OCI-LY1 (cell line): ENCODE results near the gene MMS19.

Experiments used
- H2AFZ ChIP-seq: fragments of 200-600 bp; sonication (generic), shearing (Covaris generic); 2 replicates; pipeline ENCODE4 v1.6.0; 2014; ENCODE audit warnings: antibody characterized with exemption, mild to moderate bottlenecking, low read length
- H3F3A ChIP-seq: fragments of 200-600 bp; sonication (generic), shearing (Covaris generic); 2 replicates; pipeline ENCODE4 v1.6.0; 2014; ENCODE audit warnings: mild to moderate bottlenecking, antibody characterized with exemption, low read length, moderate library complexity; ENCODE audit not compliant: insufficient read depth
- H3K27ac ChIP-seq: fragments of 200-600 bp; sonication (generic); 2 replicates; pipeline ENCODE4 v1.5.1; 2014; ENCODE audit warnings: low read length, mixed run types, mild to moderate bottlenecking, low read depth; ENCODE audit not compliant: poor library complexity, severe bottlenecking
- H3K27me3 ChIP-seq: fragments of 200-600 bp; sonication (generic); 2 replicates; pipeline ENCODE4 v1.6.0; 2014; ENCODE audit warnings: antibody characterized with exemption, mild to moderate bottlenecking, low read length, moderate library complexity; ENCODE audit not compliant: insufficient read depth
- H3K36me3 ChIP-seq: fragments of 200-600 bp; sonication (generic); 2 replicates; pipeline ENCODE4 v1.6.1; 2014; ENCODE audit warnings: mild to moderate bottlenecking, antibody characterized with exemption, low read length, moderate library complexity, mixed read lengths; ENCODE audit not compliant: insufficient read depth
- H3K4me1 ChIP-seq: fragments of 200-600 bp; sonication (generic); 2 replicates; pipeline ENCODE4 v1.5.1; 2014; ENCODE audit warnings: mild to moderate bottlenecking, low read length, moderate library complexity; ENCODE audit not compliant: insufficient read depth, severe bottlenecking
- H3K4me2 ChIP-seq: fragments of 200-600 bp; sonication (generic), shearing (Covaris generic); 2 replicates; pipeline ENCODE4 v1.6.1; 2014; ENCODE audit warnings: low read length
- H3K4me3 ChIP-seq: fragments of 200-600 bp; sonication (generic); 2 replicates; pipeline ENCODE4 v1.5.1; 2014; ENCODE audit warnings: low read length, low read depth, mild to moderate bottlenecking, mixed read lengths; ENCODE audit not compliant: poor library complexity, severe bottlenecking
- H3K79me2 ChIP-seq: fragments of 200-600 bp; shearing (Covaris generic); 2 replicates; pipeline ENCODE4 v1.6.1; 2016; ENCODE audit warnings: mixed run types, low read length, mixed read lengths; ENCODE audit not compliant: insufficient read depth
- H3K9ac ChIP-seq: fragments of 200-600 bp; sonication (generic), shearing (Covaris generic); 2 replicates; pipeline ENCODE4 v1.6.1; 2014; ENCODE audit warnings: mild to moderate bottlenecking, low read length, mixed read lengths
- H3K9me2 ChIP-seq: fragments of 200-600 bp; sonication (generic), shearing (Covaris generic); 2 replicates; pipeline ENCODE4 v1.6.1; 2014; ENCODE audit warnings: low read depth, mild to moderate bottlenecking, low read length, mixed read lengths
- H3K9me3 ChIP-seq: fragments of 200-600 bp; shearing (Covaris generic); 2 replicates; pipeline ENCODE4 v1.6.1; 2014; ENCODE audit warnings: low read length, mixed read lengths
- H4K20me1 ChIP-seq: fragments of 200-600 bp; sonication (generic), shearing (Covaris generic); 2 replicates; pipeline ENCODE4 v1.6.0; 2016; ENCODE audit warnings: mild to moderate bottlenecking, low read length; ENCODE audit not compliant: insufficient read depth
- EZH2 ChIP-seq: fragments of 200-600 bp; sonication (generic), shearing (Covaris generic); IDR thresholded peaks from 2 replicates; pipeline ENCODE4 v1.8.0; 2017; ENCODE audit warnings: borderline replicate concordance, mixed run types, mild to moderate bottlenecking, antibody characterized with exemption, low read length, moderate library complexity, mixed read lengths
- TF ChIP-seq, protein P1 (sequence below): fragments of 200-600 bp; sonication (generic), shearing (Covaris generic); IDR thresholded peaks from 2 replicates; pipeline ENCODE4 v1.5.1; 2017; ENCODE audit warnings: mild to moderate bottlenecking, antibody characterized with exemption, low read length, moderate library complexity, mixed read lengths

Gene MMS19

DNA sequence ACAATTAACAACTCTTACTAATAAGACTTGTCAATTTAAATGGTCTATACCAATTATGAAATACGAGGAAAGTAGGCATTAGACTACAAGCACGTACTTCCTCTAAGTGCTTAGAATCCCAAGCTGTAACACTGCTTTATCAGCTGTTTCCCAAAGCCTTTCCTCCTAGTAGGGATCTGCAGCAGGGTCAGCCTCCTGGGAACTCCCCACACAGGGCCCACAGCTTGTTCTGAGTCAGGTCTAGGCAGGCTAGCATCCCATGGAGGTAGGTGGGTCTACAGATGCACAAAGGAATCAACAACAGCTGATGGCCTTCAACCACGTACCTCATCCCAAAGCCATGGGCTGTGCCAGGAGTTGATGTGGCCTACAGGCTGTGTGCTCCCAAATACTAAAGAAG, 14.7 kb downstream of the MMS19 start:
- H4K20me1 ChIP-seq, result no peaks in the 10 kb centered on the region
- TF ChIP-seq, protein P1, sequence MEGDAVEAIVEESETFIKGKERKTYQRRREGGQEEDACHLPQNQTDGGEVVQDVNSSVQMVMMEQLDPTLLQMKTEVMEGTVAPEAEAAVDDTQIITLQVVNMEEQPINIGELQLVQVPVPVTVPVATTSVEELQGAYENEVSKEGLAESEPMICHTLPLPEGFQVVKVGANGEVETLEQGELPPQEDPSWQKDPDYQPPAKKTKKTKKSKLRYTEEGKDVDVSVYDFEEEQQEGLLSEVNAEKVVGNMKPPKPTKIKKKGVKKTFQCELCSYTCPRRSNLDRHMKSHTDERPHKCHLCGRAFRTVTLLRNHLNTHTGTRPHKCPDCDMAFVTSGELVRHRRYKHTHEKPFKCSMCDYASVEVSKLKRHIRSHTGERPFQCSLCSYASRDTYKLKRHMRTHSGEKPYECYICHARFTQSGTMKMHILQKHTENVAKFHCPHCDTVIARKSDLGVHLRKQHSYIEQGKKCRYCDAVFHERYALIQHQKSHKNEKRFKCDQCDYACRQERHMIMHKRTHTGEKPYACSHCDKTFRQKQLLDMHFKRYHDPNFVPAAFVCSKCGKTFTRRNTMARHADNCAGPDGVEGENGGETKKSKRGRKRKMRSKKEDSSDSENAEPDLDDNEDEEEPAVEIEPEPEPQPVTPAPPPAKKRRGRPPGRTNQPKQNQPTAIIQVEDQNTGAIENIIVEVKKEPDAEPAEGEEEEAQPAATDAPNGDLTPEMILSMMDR, result no peak
- TF ChIP-seq EZH2, result no peak

DNA sequence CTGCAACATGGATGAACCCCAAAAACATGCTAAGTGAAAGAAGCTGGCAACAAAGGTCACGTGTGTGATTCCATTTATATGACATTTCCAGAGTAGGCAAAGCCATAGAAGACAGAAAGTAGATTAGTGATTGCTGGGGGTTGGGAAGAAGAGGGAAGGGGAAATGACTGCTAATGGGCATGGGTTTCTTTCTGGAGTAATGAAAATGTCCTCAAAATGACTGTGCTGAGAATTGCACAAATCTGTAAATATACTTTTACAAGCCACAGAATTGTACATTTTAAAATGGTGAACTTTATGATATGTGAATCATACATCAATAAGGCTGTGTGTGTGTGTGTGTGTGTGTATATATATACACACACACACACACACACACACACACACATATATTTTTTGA, 15.8 kb downstream of the MMS19 start:
- peaks cover 34% of the 10 kb centered on the region; the same call in 1 of the 2 replicates for H3K36me3 ChIP-seq
- H3K9me3 ChIP-seq, result no peaks in the 10 kb centered on the region
- H3K9ac ChIP-seq, result no peak overlapping the region
- H3K27me3 ChIP-seq, result no peaks in the 10 kb centered on the region
- H3K79me2 ChIP-seq, result no peaks in the 10 kb centered on the region
- H2AFZ ChIP-seq, result no peak overlapping the region
- no peak overlapping the region for H3K4me2 ChIP-seq
- no peaks in the 10 kb centered on the region for H3K4me1 ChIP-seq
- H4K20me1 ChIP-seq, result no peaks in the 10 kb centered on the region
- H3K4me3 ChIP-seq, result no peak overlapping the region
- no peaks in the 10 kb centered on the region for H3K9me2 ChIP-seq
- no peak overlapping the region for H3K27ac ChIP-seq
- TF ChIP-seq EZH2, result no peak
- TF ChIP-seq, protein P1, result no peak
- H3F3A ChIP-seq, result no peaks in the 10 kb centered on the region

More for the DNA sequence above, 14.7 kb downstream of the MMS19 start:
- Histone ChIP-seq H3F3A (no peaks in the 10 kb centered on the region), H3K4me2 (no peak overlapping the region), H3K27me3 (no peaks in the 10 kb centered on the region), H3K4me1 (no peaks in the 10 kb centered on the region), H3K9me3 (no peaks in the 10 kb centered on the region), H3K27ac (no peak overlapping the region), H2AFZ (no peak overlapping the region), H3K79me2 (0 out of 2 replicates have a peak, but pooled peaks cover 6% of the 10 kb centered on the region), H3K36me3 (peaks cover 23% of the 10 kb centered on the region; the same call in 1 of the 2 replicates), H3K9ac (no peak overlapping the region), H3K4me3 (no peak overlapping the region), H3K9me2 (no peaks in the 10 kb centered on the region)

DNA sequence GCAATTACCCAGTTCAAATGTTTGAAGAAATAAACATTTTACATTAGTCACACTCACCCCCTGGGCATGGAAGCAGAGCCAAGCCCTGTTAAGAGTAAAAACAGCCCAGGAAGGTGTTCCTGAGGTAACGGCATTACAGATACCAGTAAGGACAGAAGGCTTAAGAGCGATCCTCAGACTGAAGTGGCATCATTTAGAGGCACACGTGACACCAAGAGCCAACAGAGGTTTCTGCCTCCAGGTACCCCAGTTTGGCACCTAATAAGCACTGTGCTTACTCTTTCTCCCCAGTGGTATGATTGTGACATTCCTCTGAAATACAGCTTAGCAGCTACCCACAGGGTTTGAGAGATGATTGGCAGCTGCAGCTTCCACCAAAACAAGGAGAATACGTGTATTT, 17.2 kb downstream of the MMS19 start:
- Histone ChIP-seq H3K27me3 (no peaks in the 10 kb centered on the region), H3K9ac (no peak overlapping the region), H3K79me2 (no peaks in the 10 kb centered on the region), H3K27ac (no peak overlapping the region), H3K9me3 (no peaks in the 10 kb centered on the region), H3K9me2 (no peaks in the 10 kb centered on the region), H4K20me1 (no peaks in the 10 kb centered on the region), H3K4me3 (no peak overlapping the region), H3F3A (no peaks in the 10 kb centered on the region), H3K4me1 (no peaks in the 10 kb centered on the region), H3K36me3 (peaks cover 46% of the 10 kb centered on the region), H3K4me2 (no peak overlapping the region), H2AFZ (no peak overlapping the region)
- no peak for TF ChIP-seq EZH2
- TF ChIP-seq, protein P1, result no peak
